PC-3 (cell line): ENCODE data around the gene MRPS11. TPM values are rescaled to one million over a fixed set of nuclear protein-coding genes. Genes with fewer than 3 reads are reported as not detected.

Experiments
- ATAC-seq: fragments of 200-7000 bp; cut with Tn5 transposase; 2 replicates; pipeline ENCODE4 v1.9.1; 2020; ENCODE audit warnings: mild to moderate bottlenecking, moderate library complexity
- BruUV-seq: library from RNA; stranded (reverse); fragments of 400-500 nt; replicated peaks from 2 replicates; lab custom pipeline; 2021; lab: Mats Ljungman, UMichigan
- CTCF ChIA-PET: fragments of 300-600 bp; sonication (Branson Sonifier 250); formaldehyde crosslinking; loops from one replicate; lab custom pipeline; 2022; ENCODE audit warnings: antibody characterized with exemption; lab: Charles Lee
- POLR2A ChIA-PET: fragments of 300-600 bp; sonication (Branson Sonifier 250); formaldehyde crosslinking; loops from one replicate; lab custom pipeline; 2022; ENCODE audit warnings: antibody characterized with exemption; ENCODE audit not compliant: unreplicated experiment; lab: Charles Lee
- DNase-seq: peaks from one replicate; pipeline ENCODE4 v3.0.0-alpha.2; 2015
- H2AFZ ChIP-seq: fragments of 300-600 bp; sonication (generic); 2 replicates; pipeline ENCODE4 v1.6.0; 2016; ENCODE audit warnings: antibody characterized with exemption, low read length
- H3F3A ChIP-seq: fragments of 300-600 bp; sonication (generic); one replicate; pipeline ENCODE4 v1.6.0; 2017; ENCODE audit warnings: antibody characterized with exemption, low read length, control low read depth, mild to moderate bottlenecking; ENCODE audit not compliant: unreplicated experiment
- H3K27ac ChIP-seq: fragments of 300-600 bp; sonication (generic); 2 replicates; pipeline ENCODE4 v1.5.1; 2016; ENCODE audit warnings: mild to moderate bottlenecking, low read length
- H3K27me3 ChIP-seq: fragments of 300-600 bp; sonication (generic); 2 replicates; pipeline ENCODE4 v1.6.1; 2016; ENCODE audit warnings: low read length, mixed read lengths
- H3K36me3 ChIP-seq: fragments of 300-600 bp; sonication (generic); 2 replicates; pipeline ENCODE4 v1.6.1; 2016; ENCODE audit warnings: low read depth, mixed run types, low read length, mixed read lengths
- H3K4me1 ChIP-seq: fragments of 300-600 bp; sonication (generic); 2 replicates; pipeline ENCODE4 v1.5.1; 2016; ENCODE audit warnings: low read length; ENCODE audit not compliant: insufficient read depth
- H3K4me2 ChIP-seq: fragments of 300-600 bp; sonication (generic); 2 replicates; pipeline ENCODE4 v1.6.0; 2016; ENCODE audit warnings: low read length
- H3K4me3 ChIP-seq: fragments of 300-600 bp; sonication (generic); 2 replicates; pipeline ENCODE4 v1.5.1; 2016; ENCODE audit warnings: mild to moderate bottlenecking, low read length, mixed read lengths
- H3K79me2 ChIP-seq: fragments of 300-600 bp; sonication (generic); 2 replicates; pipeline ENCODE4 v1.6.1; 2017; ENCODE audit warnings: low read length, mixed read lengths
- H3K9ac ChIP-seq: fragments of 300-600 bp; sonication (generic); 2 replicates; pipeline ENCODE4 v1.6.0; 2016; ENCODE audit warnings: mild to moderate bottlenecking, low read length
- H3K9me2 ChIP-seq: fragments of 300-600 bp; sonication (generic); replicated peaks from 2 replicates; pipeline ENCODE4 v1.6.1; 2016; ENCODE audit warnings: mixed run types, low read length, mixed read lengths
- H3K9me3 ChIP-seq: fragments of 300-600 bp; sonication (generic); 2 replicates; pipeline ENCODE4 v1.6.1; 2016; ENCODE audit warnings: low read length, mixed read lengths
- H4K20me1 ChIP-seq: fragments of 300-600 bp; sonication (generic); 2 replicates; pipeline ENCODE4 v1.6.1; 2016; ENCODE audit warnings: low read length, mixed read lengths
- EZH2 ChIP-seq: fragments of 300-600 bp; sonication (generic); IDR thresholded peaks from one replicate; pipeline ENCODE4 v1.6.1; 2017; ENCODE audit warnings: antibody characterized with exemption, mild to moderate bottlenecking, low read length; ENCODE audit not compliant: unreplicated experiment
- EZH2phosphoT487 ChIP-seq: fragments of 300-600 bp; sonication (generic); IDR thresholded peaks from 2 replicates; pipeline ENCODE4 v1.6.1; 2018; ENCODE audit warnings: mild to moderate bottlenecking, antibody characterized with exemption, low read length, borderline replicate concordance
- intact Hi-C: fragments of 100-400 bp; cut with micrococcal nuclease; formaldehyde crosslinking; loops from 2 replicates; pipeline ENCODE4 v1.9.0; 2023
- total RNA-seq: library from RNA; depleted of rRNA; stranded (reverse); fragments of >200 nt; gene quantifications from 2 replicates; pipeline ENCODE4 v1.2.3, GENCODE V29; 2014
- TF ChIP-seq, protein P1 (sequence below): fragments of 300-600 bp; sonication (generic); conservative IDR thresholded peaks from 2 replicates; pipeline ENCODE4 v1.5.1; 2017; ENCODE audit warnings: antibody characterized with exemption, low read depth, mild to moderate bottlenecking, low read length

MRPS11 gene
- total RNA-seq, 1 experiment from 2014 or later, result 92.7 TPM

DNA sequence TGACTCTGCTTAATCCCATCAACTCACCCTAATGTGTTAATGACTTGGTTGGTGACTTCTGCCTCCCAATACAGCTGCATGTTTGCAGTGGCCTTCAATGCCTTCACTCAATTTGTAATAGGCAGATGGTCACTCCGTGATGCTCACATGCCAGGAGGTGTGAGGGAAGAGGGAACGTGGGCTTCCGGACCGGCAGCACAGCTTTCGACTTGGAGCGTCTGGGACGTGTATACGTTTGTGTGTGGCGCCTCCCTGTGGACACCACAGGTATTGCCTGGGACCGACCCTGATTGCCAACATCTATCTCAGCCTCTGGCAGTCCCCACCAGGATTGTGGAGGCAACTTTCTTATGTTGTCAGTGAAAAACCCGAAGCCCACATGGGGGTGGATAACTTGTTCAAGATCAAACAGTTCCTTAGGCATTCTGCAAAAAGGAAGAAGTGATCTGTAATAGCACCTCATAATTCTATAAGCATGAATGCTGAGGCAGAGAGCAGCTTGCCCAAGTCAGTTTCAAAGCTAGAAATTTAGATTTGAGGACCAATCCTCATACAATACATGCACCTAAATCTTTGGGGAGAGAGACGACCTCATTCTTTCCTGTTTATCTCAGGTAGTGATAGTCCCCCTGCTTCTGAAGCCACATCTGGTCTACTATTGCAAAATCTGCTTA, 17.2 kb upstream of the MRPS11 start:
- Histone ChIP-seq H3K27ac (no peak overlapping the region), H3K9ac (no peak overlapping the region), H3K9me2 (no peaks in the 10 kb centered on the region), H3K79me2 (no peaks in the 10 kb centered on the region), H3K4me1 (0 out of 2 replicates have a peak, but pooled peaks cover 5% of the 10 kb centered on the region), H3K4me3 (no peak overlapping the region), H2AFZ (no peak overlapping the region), H4K20me1 (no peaks in the 10 kb centered on the region), H3K27me3 (no peaks in the 10 kb centered on the region), H3K9me3 (no peaks in the 10 kb centered on the region), H3K36me3 (no peaks in the 10 kb centered on the region; the same call in 1 of the 2 replicates), H3F3A (no peaks in the 10 kb centered on the region), H3K4me2 (no peak overlapping the region)
- BruUV-seq, result no TSS peak
- POLR2A ChIA-PET, result no interaction called here
- CTCF ChIA-PET, result no interaction called here
- DNase-seq (peak; percentile 77), ATAC-seq (peak; percentile 65)
- intact Hi-C loops, result no loop called here
- TF ChIP-seq EZH2phosphoT487, result no peak
- TF ChIP-seq, protein P1, sequence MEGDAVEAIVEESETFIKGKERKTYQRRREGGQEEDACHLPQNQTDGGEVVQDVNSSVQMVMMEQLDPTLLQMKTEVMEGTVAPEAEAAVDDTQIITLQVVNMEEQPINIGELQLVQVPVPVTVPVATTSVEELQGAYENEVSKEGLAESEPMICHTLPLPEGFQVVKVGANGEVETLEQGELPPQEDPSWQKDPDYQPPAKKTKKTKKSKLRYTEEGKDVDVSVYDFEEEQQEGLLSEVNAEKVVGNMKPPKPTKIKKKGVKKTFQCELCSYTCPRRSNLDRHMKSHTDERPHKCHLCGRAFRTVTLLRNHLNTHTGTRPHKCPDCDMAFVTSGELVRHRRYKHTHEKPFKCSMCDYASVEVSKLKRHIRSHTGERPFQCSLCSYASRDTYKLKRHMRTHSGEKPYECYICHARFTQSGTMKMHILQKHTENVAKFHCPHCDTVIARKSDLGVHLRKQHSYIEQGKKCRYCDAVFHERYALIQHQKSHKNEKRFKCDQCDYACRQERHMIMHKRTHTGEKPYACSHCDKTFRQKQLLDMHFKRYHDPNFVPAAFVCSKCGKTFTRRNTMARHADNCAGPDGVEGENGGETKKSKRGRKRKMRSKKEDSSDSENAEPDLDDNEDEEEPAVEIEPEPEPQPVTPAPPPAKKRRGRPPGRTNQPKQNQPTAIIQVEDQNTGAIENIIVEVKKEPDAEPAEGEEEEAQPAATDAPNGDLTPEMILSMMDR, result peak; percentile 90

DNA sequence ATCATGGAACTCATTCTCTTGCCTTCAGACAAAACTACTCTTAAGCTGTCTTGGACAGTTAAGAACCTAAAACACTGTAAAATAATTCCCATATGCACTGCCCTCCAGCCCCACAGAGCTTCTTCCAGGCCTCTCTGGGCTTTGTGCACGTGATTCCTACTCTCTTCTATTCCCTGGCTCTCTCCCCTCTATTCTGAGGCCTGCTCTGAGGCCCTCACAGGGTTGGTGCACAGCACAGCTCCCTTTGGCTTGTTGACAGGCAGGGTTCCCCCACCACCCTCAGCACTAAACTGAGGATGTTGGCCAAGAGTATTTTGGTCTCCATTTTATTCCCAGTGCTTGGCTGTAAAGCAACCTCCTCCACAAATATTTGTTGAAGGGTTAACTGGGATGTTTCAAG, 13.9 kb upstream of the MRPS11 start:
- no peaks in the 10 kb centered on the region for H3K79me2 ChIP-seq
- H2AFZ ChIP-seq, result no peak overlapping the region
- H4K20me1 ChIP-seq, result no peaks in the 10 kb centered on the region
- intact Hi-C loops, result no loop called here
- BruUV-seq, result no TSS peak
- no peak for TF ChIP-seq EZH2phosphoT487
- TF ChIP-seq EZH2, result no peak
- TF ChIP-seq, protein P1, result no peak
- no peak overlapping the region for H3K9ac ChIP-seq
- DNase-seq (no peak), ATAC-seq (no peak)
- no peaks in the 10 kb centered on the region for H3K9me3 ChIP-seq
- ChIA-PET POLR2A (no interaction called here), CTCF (no interaction called here)
- no peak overlapping the region for H3K4me2 ChIP-seq
- H3F3A ChIP-seq, result no peaks in the 10 kb centered on the region
- H3K4me1 ChIP-seq, result 0 out of 2 replicates have a peak, but pooled peaks cover 5% of the 10 kb centered on the region
- H3K36me3 ChIP-seq, result peaks cover under 1% of the 10 kb centered on the region; the same call in 1 of the 2 replicates
- H3K27ac ChIP-seq, result no peak overlapping the region
- no peaks in the 10 kb centered on the region for H3K27me3 ChIP-seq
- H3K4me3 ChIP-seq, result no peak overlapping the region
- no peaks in the 10 kb centered on the region for H3K9me2 ChIP-seq

DNA sequence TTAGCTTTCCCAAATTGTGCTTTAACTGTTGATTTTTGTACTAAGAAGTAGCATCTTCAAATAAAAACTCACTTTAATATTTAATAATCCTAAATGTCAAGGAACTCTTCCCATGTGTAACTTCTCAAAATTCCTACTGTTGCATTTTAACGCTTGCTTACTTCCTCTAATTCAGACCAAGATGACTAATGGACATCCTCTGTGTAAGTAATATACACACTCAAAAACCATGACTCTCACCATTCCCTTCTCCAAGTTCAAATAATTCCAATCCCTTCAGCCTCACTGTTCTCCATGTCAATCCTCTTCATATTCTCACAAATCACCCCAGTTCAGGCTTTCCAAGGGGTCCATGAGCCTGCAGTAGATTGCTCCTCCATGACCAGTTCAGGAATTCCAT, 13.3 kb upstream of the MRPS11 start:
- Histone ChIP-seq H3K4me1 (0 out of 2 replicates have a peak, but pooled peaks cover 5% of the 10 kb centered on the region), H3K9me2 (no peaks in the 10 kb centered on the region), H4K20me1 (no peaks in the 10 kb centered on the region), H3K36me3 (peaks cover 5% of the 10 kb centered on the region), H3F3A (no peaks in the 10 kb centered on the region), H3K27ac (no peak overlapping the region), H3K27me3 (no peaks in the 10 kb centered on the region), H3K9me3 (no peaks in the 10 kb centered on the region), H3K9ac (no peak overlapping the region), H3K4me3 (no peak overlapping the region), H3K4me2 (no peak overlapping the region), H3K79me2 (no peaks in the 10 kb centered on the region), H2AFZ (no peak overlapping the region)
- ATAC-seq (no peak), DNase-seq (no peak)
- intact Hi-C loops, result no loop called here
- BruUV-seq, result no TSS peak
- TF ChIP-seq EZH2phosphoT487, result no peak
- TF ChIP-seq, protein P1, result no peak
- TF ChIP-seq EZH2, result no peak
- POLR2A ChIA-PET, result no interaction called here
- CTCF ChIA-PET, result no interaction called here
